ENCODE results near the gene PADI1. TPM values are rescaled to one million over a fixed set of nuclear protein-coding genes. Genes with fewer than 3 reads are reported as not detected.

The PADI1 gene
- total RNA-seq, 2 experiments from 2014 or later = not detected

- no peak for ATAC-seq
- CTCF ChIA-PET = interaction anchor here (1.1 kb wide), 1 partner anchor 38 kb away, joined by 3 read pairs; no protein-coding TSS in a partner anchor
- no peak overlapping the region for H3K27ac Mint-ChIP-seq
Observed at GRCh38 chr1:17163789-17164666, 40.9 kb upstream of the PADI1 start.

DNA sequence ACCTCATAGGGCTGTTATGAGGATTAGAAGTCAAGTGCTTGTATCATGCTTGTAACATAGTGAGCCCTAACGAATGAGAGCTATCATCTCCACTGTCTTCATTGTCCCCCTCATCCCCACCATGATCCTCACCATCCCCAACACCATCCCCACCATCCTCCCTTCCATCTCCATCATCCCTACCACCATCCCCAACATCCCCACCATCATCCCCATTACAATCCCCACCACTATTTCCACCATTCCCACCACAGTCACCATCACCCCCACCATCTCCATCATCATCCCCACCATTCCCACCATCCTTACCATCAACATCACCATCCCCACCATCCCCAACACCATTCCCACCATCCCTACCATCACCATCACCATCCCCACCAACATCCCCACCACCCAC lies 39.1 kb upstream of the PADI1 start:
- intact Hi-C loops (cut with micrococcal nuclease) = no loop called here
- Mint-ChIP-seq H3K27ac (no peak overlapping the region), H3K9me3 (no peaks in the 10 kb centered on the region), H3K36me3 (ENCODE audit: low read depth) (no peaks in the 10 kb centered on the region), H3K4me3 (no peak overlapping the region), H3K27me3 (peaks cover 4% of the 10 kb centered on the region), H3K4me1 (ENCODE audit: low read depth) (no peaks in the 10 kb centered on the region)
- ChIA-PET CTCF (interaction anchor here (1.0 kb wide), 1 partner anchor 40 kb away, joined by 3 read pairs; no protein-coding TSS in a partner anchor), POLR2A (no interaction called here)
- ATAC-seq (no peak), DNase-seq (no peak)
- TF ChIP-seq CTCF (IDR thresholded peaks at IDR 0.05) = no peak

More at GRCh38 chr1:17163789-17164666, 40.9 kb upstream of the PADI1 start:
- H3K9me3 Mint-ChIP-seq = no peaks in the 10 kb centered on the region
- POLR2A ChIA-PET = no interaction called here
- no peaks in the 10 kb centered on the region for H3K4me1 Mint-ChIP-seq (ENCODE audit: low read depth)
- no peaks in the 10 kb centered on the region for H3K36me3 Mint-ChIP-seq (ENCODE audit: low read depth)
- intact Hi-C loops (cut with micrococcal nuclease) = no loop called here
- peaks cover 4% of the 10 kb centered on the region for H3K27me3 Mint-ChIP-seq
- no peak for TF ChIP-seq CTCF (IDR thresholded peaks at IDR 0.05)
- DNase-seq = no peak
- no peak overlapping the region for H3K4me3 Mint-ChIP-seq

DNA sequence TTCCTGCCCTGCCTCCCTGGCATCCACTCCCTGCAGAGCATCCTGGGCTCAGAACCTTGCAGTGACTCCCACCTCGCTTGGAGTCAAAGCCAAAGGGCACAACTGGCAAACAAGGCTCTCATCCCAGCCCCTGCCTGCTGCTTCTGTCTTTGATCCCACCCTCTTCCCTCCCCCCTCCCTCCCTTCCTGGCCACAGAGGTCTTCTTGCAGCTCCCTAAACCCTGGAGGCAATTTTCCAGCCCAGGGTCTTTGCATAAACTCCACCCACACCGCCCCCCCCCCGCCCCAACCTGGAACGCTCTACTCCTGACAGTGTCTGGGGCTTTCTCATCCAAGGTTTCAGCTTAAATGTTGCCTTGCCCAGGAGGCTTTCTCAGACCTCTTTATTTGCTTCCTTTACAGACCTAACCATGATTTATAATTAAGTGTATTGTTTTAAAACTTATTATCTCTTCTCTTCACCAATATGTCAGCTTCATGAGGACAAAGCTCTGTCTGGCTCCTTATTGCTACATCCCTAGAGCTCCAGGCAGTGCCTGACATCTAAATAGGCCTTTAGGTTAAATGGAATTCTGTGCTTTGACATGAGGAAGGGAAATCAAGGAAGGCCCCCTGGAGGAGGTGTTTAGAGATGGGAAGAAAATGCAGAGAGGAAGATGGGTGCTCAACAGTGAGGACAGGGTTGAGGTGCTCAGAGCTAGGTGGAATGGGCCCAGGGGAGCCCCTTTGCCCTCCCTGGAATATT lies 37.7 kb upstream of the PADI1 start:
- no peaks in the 10 kb centered on the region for H3K4me1 Mint-ChIP-seq (ENCODE audit: low read depth)
- ATAC-seq = no peak

DNA sequence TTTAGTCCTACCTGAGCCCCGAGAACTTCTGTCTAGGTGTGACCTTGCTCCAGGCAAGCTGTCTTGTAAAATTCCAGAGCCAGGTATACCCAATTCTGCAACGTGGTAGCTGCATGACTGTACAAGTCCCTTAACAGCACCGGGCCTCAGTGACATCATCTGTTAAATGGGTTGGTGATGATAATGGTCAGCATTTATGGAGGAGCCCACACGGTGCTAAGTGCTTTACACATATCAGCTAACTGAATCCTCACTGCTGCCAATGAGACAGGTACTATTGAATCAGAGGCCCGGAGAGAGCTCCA lies 37.2 kb upstream of the PADI1 start:
- Mint-ChIP-seq H3K27me3 (peaks cover 4% of the 10 kb centered on the region), H3K9me3 (no peaks in the 10 kb centered on the region), H3K36me3 (ENCODE audit: low read depth) (no peaks in the 10 kb centered on the region), H3K4me3 (no peak overlapping the region), H3K27ac (no peak overlapping the region), H3K4me1 (ENCODE audit: low read depth) (no peaks in the 10 kb centered on the region)
- ATAC-seq = no peak
- ChIA-PET CTCF (interaction anchor here (1.3 kb wide), 1 partner anchor 33 kb away, joined by 3 read pairs; no protein-coding TSS in a partner anchor), POLR2A (interaction anchor here (1.5 kb wide), 1 partner anchor 32 kb away, joined by 3 read pairs; no protein-coding TSS in a partner anchor)
- no peak for DNase-seq
- no peak for TF ChIP-seq CTCF (IDR thresholded peaks at IDR 0.05)
- intact Hi-C loops (cut with micrococcal nuclease) = no loop called here

More for the DNA sequence above, 37.7 kb upstream of the PADI1 start:
- ChIA-PET CTCF (interaction anchor here (1.3 kb wide), 1 partner anchor 34 kb away, joined by 3 read pairs; no protein-coding TSS in a partner anchor), POLR2A (no interaction called here)
- no peak for TF ChIP-seq CTCF (IDR thresholded peaks at IDR 0.05)
- Mint-ChIP-seq H3K4me3 (no peak overlapping the region), H3K27me3 (peaks cover 4% of the 10 kb centered on the region), H3K36me3 (ENCODE audit: low read depth) (no peaks in the 10 kb centered on the region), H3K9me3 (no peaks in the 10 kb centered on the region), H3K27ac (no peak overlapping the region)
- no peak for DNase-seq
- intact Hi-C loops (cut with micrococcal nuclease) = no loop called here

All from activated CD8-positive, alpha-beta T cell treated with anti-CD3 and anti-CD28 coated beads for 36 hours (primary cell).